ENCODE results near the gene EPHB6.

EPHB6 gene

DNA sequence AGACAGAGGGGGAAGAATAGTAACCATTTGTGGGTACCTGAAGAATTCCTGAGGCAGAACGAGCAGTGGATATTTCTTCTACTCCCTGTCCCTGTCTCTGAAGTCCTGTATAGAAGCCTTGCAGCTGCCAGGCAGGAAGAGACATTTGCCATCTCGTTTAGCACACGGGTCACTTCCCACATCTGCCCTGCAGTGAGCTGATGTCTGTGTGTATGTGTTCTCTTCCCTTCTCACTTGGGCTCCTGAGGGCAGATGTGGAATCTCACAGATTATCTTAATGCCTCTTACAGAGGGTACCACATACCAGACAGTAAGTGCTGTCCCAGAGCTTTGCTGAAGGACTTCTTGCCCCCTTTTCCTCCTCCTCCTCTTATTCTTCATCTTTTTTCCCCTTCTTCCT, 44.8 kb downstream of the EPHB6 start:
- DNase-seq = no peak

DNA sequence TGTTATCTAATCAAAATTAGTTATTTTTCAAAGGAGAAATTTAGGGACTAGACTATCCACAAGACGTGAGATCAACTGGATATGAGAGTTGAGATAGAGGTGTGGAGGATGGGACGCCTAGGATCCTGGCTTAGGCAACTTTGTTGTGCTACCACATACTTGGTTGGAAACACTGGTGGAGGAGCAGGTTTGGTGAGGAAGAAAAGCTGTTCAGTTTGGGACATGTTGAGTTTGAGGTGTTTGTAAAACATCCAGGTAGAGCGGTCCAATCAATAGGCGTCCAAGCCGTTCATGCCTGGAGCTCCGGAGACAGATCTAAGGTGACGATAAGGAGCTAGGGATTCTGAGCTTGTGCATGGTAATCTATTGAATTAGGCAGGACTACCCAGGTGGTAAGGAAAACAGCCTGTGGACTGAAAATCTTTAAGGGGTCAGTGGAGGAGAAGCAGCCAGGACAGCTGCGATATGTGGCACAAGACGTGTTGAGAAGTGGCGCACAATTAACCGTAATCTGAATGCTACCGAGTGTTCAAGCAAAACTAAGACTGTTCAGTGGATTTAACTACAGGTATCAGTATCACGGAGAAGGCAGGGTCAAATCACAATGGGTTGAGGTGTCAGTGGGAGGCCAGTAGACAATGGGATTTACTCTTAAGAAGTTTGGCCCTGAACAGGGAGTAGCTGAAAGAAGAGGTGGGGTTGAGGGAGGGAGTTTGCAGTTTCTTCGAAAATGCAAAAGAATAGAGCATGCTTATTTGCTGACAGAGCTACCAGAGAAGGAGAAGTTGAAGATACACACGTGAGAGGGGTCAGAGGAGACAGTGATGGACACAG, 46.8 kb downstream of the EPHB6 start:
- DNase-seq = no peak

DNA sequence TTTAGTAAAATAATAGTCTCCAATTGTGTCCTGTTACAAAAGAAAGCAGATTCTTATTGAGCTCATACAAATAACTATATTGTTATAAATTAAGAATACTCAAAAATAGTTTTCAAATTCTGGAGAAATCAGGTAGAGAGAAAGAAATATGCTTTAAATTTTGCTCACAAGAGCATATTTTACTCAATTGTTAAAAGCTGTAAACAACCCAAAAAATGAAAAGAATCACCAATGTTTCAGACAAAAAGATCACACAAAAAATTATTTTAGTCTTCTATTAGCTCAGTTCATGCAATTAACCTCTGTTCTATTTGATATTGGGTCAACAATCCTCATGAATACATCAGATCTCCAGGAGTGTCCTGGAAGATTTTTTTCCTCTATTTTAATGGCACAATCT, 49.3 kb downstream of the EPHB6 start:
- no peak for DNase-seq

DNA sequence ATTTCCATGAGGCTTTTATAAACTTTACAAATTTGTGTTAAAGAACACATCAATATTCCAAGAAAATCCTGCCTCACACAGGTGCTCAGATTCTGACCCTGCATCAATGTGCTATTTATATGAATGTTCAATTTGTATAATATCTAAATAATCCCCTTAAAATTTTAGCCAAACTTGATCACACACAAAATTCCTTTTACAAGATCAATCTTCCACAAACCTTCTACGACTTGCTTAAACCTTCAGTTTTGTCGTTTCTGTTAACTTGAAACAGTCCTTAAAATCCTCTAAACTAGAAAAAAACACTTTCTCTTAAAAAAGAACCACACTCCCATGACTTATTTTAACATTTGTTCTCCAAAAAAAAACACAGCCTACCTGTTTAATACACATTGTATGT, 50.9 kb downstream of the EPHB6 start:
- DNase-seq = no peak

DNA sequence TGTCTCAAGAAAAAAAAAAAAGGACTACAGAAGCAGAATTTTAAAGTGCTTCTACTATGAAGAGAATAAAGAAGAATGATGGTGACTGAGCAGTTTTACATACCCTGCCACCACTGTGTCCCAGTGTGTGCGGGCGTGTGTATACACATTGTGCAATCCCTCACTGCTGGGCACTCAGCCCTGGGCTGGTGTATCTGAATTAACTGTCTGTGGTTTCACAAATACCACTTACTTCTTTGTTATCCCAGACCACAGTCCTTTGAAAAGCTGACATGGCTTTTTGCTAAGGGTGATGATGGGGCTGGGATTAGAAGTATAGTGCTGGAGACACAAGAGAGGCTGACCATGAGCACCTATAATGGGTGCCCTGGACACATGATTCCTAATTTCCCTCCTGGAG, 51.8 kb downstream of the EPHB6 start:
- DNase-seq = no peak

DNA sequence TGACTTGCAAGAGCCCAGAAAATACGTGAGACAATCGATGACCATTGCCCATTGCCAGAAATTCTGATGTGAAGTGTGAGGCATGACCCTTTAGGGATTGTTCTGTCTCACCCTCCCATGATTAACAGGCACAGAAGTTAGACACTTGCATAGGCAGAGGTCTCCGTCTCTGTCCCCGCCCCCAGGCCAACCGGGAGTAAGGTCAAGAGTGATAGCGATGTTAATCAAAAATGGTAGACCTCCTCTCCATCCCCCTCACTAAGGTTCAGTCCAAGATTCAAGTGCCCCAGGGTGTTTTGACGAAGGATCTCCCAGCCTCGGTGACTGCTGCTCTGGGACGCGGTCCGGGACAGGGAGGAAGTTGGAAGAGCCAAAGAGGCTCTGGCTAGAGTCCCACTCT, 53.4 kb downstream of the EPHB6 start:
- no peak for DNase-seq

DNA sequence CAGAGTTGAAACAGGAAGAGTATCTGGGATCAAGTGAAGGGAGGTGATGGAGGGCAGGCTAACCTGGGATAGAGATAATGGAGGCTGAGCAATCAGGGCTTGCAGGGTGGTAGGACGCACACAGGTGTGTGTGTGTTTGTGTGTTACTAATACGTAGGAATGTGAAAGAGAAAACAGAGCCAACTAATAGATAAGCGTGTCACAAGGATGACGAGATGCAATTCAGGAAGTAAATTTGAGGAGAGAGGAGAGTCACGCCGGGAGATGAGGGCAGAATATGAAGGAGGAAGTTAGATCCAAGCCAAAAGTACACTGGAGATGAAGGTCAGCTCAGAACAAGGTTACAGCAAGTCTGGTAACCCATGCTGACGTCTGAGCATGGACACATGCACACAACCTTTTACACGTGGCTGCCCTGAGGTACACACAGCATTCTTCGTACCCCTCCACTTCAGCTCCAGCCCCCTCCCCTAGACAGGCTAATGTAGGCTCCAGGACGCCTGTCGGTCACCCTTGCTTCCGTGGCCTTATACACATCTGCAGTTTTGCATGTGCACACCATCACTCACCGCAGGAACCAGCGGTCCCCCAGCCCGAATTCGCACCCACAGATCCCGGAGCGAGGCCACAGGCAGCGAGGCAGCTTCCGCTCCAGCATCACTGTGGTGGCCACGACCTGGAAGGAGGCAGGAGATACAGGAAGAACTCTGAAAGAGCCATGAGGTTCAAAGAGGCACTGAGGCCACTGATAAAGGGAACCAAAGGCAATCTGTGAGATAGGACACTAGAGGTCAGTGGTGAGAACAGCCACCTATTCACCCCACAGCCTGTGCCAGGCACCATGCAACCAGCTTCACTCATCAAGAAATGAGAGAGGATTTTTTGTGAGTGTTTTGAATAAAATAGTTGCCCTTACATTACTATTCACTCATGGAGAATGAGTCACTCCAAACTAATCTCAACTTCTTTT, 54.3 kb downstream of the EPHB6 start:
- no peak for DNase-seq

DNA sequence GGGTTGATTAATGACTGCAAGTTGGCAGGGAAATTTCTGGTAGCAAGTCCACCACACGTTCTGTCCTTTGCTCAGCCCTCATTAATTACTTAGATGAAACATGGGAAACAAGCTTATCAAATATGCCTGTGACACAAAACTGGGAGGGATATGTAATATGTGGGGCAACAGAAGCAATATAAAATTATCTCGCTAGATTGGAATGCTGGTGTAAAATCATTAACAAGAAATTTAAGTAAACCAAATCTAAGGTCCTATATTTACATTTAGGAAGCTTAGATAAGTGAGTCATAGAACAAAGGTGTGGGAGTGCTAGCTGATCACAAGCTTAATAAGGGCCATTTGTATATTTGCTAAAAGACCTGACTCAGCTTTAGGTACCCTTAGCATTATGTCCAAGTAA, 55.2 kb downstream of the EPHB6 start:
- DNase-seq = no peak

DNA sequence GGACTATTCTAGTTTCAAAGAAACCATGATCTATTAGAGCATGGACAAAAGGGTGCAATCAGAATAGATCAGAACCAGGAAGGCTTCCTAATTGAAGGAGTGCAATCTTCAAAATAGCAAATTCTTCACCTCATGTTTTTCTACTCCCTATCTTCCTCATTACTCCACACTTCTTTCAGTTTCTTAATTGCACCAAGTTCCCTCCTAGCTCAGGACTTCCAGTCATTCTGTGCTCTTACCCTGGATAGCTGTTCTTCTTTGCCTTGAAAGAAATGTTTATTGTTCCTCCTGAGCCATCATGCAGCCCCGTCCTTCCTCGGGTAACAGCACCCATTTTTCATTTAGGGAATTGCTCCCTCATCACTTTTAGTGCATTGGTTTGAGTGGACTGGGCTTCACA, 55.6 kb downstream of the EPHB6 start:
- no peak for DNase-seq

DNA sequence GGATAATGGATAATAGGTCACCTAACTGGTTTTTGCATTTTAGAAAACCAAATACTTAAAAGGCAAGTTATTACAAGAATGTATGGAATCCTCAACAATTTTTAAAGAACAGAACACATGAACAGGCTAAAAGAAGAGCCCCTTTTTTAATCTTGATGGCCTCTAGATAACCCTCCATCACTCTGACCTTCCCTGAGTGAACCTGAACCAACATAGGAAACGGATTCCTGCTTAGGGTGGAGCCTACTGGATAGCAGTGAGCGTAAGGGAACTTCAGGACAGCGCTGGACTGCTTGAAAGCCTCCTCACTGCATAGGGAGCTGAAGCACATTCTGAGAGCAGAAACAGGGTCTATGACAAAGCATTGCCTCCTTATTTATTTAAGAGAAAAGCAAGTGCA, 58.2 kb downstream of the EPHB6 start:
- no peak for DNase-seq

DNA sequence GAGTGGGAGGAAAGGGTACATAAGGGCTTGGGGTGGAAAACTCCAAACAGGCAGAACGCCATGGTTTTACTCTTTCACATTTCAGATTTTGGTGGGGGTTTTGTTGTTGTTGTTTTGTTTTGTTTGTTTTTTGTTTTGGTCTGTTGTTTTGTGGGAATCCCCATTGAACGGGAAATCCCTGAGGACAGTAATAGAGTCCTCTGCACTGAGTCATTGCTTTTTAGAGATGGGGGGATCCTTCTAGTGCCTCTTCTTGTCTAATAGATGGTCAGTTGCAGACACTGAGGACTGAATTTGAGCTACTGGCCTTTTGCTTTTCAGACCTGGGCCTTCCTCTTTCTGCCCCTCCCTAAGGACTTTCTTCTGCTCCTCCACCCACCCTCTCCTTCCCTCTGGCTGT, 58.7 kb downstream of the EPHB6 start:
- DNase-seq = no peak

DNA sequence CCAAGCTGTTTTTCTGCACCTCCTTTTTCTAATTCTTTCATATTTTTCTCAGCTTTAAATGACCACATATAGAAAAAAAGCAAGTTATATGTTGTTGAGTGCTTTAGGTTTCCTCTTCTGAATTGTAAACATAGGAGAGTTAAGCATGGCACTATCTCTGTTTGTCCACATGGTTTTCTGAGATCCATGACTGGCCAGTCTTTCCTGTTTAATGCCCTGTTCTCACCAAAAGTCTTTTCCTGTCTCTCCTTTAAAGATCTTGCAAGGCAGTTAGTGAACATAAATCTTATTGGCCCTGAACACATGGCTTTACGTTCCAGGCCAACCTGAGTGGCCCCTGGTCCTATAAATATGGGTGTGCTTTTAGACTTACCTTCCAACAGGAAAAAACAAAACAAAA, 59.2 kb downstream of the EPHB6 start:
- DNase-seq = no peak

DNA sequence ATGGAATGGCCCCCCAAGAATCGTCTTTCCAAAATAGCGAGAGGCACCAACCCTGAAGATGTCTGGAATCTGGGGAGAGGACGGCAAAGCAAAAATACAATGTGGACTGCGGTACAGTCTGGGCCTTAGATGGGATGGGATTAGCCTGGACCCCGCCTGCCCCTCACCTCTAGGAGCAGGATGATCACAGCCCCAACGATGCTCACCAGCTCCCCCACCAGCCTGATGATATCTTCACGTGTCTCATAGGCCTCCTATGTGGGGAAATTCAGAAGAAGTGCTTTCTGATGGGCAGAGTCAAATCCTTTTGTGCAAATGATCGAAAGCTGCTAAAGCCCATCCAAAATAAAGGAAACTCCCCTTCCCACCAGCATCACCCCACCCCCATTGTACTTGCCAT, 60.4 kb downstream of the EPHB6 start:
- DNase-seq = no peak

DNA sequence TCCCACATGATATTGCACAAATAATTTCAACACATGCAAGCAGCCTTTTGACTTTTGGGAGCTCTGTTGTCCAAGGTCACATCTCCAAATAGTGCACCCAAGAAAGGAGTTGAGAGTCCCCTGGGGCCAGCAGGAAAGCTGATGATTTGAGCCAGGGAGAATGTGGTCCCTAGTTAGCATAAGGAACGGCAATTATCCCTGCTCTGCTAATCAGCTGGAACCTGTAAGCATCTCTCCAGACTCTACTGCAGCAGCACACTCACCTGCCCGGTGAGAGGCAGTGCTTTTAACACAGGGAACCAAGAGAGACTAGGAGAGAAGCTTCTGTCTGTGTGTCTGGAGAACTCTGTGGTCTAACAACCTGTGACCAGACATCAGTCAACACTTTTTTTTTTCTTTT, 61.6 kb downstream of the EPHB6 start:
- DNase-seq = no peak

DNA sequence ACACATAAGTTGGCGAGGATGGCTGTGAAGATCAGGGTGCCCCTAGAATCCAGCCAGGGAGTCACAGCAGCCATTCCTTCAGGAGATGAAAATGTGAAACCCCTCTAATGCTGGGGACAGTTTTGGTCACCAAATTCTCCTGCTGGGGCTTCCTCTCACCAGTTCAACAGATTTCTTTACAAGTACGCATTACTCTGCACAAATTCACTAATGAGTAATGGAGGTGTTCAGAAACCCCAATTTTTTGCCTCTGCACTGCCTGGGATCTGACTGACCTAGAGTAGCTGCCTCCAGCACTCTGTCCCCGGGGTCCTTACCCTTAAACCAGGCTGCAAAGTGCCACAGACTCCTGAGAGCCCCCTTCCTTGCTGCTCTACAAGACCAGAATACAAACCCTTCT, 62.6 kb downstream of the EPHB6 start:
- DNase-seq = no peak

DNA sequence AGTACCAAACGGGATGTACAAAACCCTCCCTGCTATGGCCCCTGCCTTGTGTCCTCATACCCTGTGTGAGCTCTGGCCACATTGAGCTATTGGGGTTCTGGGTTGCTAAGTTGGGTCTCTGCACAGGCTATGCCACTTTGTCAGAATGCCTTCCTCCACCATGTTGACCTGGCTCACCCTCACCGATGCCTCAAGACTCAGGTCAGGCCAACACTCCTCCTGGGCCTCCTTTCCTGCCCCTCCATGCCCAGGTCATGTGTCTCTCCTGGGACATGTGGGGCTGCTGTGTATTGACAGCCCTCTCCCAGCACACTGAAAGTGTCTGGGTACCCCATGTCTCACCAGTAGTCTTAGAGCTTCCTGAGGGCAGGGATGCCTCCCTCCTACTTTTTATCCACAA, 64.0 kb downstream of the EPHB6 start:
- no peak for DNase-seq

DNA sequence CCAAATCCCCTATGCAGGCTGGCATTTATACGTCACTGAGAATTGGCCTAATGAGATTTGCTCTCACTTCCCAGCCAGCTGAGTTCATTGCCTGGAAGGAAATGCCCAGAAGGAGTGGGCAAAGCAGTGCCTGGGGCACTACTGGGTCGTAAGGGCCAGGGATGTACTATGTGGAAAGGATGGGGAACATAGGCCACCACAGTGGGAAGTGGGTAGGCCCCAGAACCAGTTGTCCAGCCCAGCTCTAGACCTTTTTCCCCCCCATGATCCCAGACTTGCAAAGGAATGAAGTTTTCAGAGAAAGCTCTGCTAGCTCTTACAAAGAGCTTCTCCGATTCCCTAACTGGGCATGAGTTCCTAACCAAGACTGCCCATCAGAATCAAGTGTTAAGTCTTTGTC, 64.8 kb downstream of the EPHB6 start:
- no peak for DNase-seq

All from T1000 (cell line).